ENCODE measurements around the gene TUBB3. TPM values are rescaled to one million over a fixed set of nuclear protein-coding genes. Genes with fewer than 3 reads are reported as not detected.

The TUBB3 gene
- total and polyA plus RNA-seq, 2 of the 8 experiments (the other 6 are each of a cell fraction or from before 2014, with no cell fraction given): 275 to 393 TPM

DNA sequence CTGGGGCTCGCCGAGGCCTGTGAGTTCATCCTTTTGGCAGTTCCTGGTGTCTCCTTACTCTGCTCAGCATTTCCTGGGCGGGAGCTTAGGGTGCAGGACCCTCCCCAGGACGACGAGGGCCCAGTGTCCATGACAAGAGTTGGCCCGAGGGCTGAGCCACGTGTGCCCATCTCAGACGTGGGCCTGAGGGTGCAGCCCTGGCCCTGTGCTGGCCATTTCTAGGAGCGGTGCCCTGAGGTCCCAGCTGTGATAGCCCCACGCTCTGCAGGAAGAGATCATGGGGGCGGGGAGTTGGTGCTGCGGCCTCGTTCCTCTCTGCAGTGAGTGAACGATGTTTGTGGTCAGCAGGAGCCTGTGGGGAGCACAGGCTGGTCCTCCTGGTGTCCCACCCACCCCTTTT, 10.5 kb upstream of the TUBB3 start:
- Histone ChIP-seq H2AK5ac (ENCODE audit: low read depth, low read length) (no peak overlapping the region), H2BK12ac (ENCODE audit: low read depth, low read length) (no peak overlapping the region), H3K27ac (ENCODE audit: low read depth, low read length) (no peak overlapping the region), H2BK5ac (ENCODE audit: low read depth, low read length) (no peak overlapping the region), H3K14ac (ENCODE audit: insufficient read length) (no peak overlapping the region), H2BK20ac (ENCODE audit: low read length) (no peak overlapping the region), H4K91ac (replicated peaks; ENCODE audit: insufficient read length, low read length) (no peak overlapping the region), H3K18ac (ENCODE audit: extremely low read depth, low read length) (no peak overlapping the region), H2BK15ac (ENCODE audit: low read length) (no peak overlapping the region), H3K56ac (replicated peaks; ENCODE audit: insufficient read length, low read depth, low read length) (no peak overlapping the region), H3K79me2 (ENCODE audit: control insufficient read depth in 1 of 2, insufficient read depth in 2 of 2, low read length in 2 of 2) (no peaks in the 10 kb centered on the region), H2BK120ac (replicated peaks; ENCODE audit: low read depth, low read length) (no peak overlapping the region), H4K8ac (ENCODE audit: extremely low read depth, insufficient read depth, low read length) (no peak overlapping the region), H3K4me3 (ENCODE audit: extremely low read depth in 1 of 4, insufficient read depth in 2 of 4, low read depth in 3 of 4, low read length in 4 of 4) (no peak overlapping the region), H3K27me3 (replicated peaks in 1 of 4; ENCODE audit: control insufficient read depth in 3 of 4, extremely low read depth in 1 of 4, insufficient read depth in 3 of 4, low read length in 3 of 4) (no peaks in the 10 kb centered on the region; a peak in 1 of 7 replicates), H3K79me1 (ENCODE audit: low read depth, low read length) (no peaks in the 10 kb centered on the region), H3K36me3 (ENCODE audit: control insufficient read depth in 2 of 4, insufficient read depth in 4 of 4, low read length in 3 of 4) (peaks cover 0 to 6% (median 1%) of the 10 kb centered on the region in 4 experiments; a peak in 3 of 8 replicates), H2AFZ (ENCODE audit: low read length) (no peak overlapping the region), H3K4me2 (ENCODE audit: insufficient read depth in 1 of 2, low read depth in 2 of 2, low read length in 2 of 2) (no peak overlapping the region), H3K23ac (ENCODE audit: insufficient read length) (no peak overlapping the region), H3K9ac (replicated peaks in 1 of 4; ENCODE audit: extremely low read depth in 1 of 4, low read depth in 3 of 4, low read length in 3 of 4) (no peak overlapping the region), H3K9me3 (ENCODE audit: insufficient read depth in 2 of 2, low read depth in 1 of 2, low read length in 1 of 2) (peaks cover 0 to 8% of the 10 kb centered on the region in 2 experiments; a peak in 1 of 4 replicates), H3K4me1 (replicated peaks in 1 of 4; ENCODE audit: control insufficient read depth in 3 of 4, insufficient read depth in 4 of 4, low read length in 3 of 4) (peaks cover 0 to 3% (median under 1%) of the 10 kb centered on the region in 4 experiments; a peak in 4 of 7 replicates), H3K23me2 (ENCODE audit: low read depth, low read length) (peaks cover 2% of the 10 kb centered on the region; the same call in 1 of the 2 replicates), H4K5ac (ENCODE audit: insufficient read length, low read depth, low read length) (no peak overlapping the region), H4K20me1 (replicated peaks in 1 of 2; ENCODE audit: control insufficient read depth in 1 of 2, insufficient read depth in 2 of 2, low read length in 2 of 2) (peaks cover 0 to 4% of the 10 kb centered on the region in 2 experiments), H3K4ac (replicated peaks; ENCODE audit: insufficient read length, low read depth, low read length) (no peak overlapping the region)
- FAIRE-seq (no peak), DNase-seq (ENCODE audit: low read depth in 1 of 2, low spot score in 2 of 2) (no peak)
- POLR2A ChIA-PET (ENCODE audit: partially characterized antibody): interaction anchor here (1.0 to 6.5 kb wide), 3 partner anchors 10 to 38 kb away, joined by 3 to 71 read pairs (median 3); partner anchors contain the start of gene TUBB3
- CTCF ChIA-PET (ENCODE audit: partially characterized antibody): interaction anchor here (1.5 to 5.9 kb wide), 3 partner anchors 9 to 35 kb away, joined by 3 to 70 read pairs (median 41); partner anchors contain the start of genes MC1R and TUBB3
- 92% methylated on average over 14 of the region's 14 CpGs; no CpG with 5 or more reads in 1 of the 2 experiments for WGBS, 2 experiments (ENCODE audit: extremely low coverage in 1 of 2, insufficient coverage in 1 of 2, insufficient read length in 1 of 2, insufficient replicate concordance in 2 of 2, low coverage in 1 of 2, low lambda C conversion rate in 2 of 2, missing lambda C conversion rate in 1 of 2)
- no peak for TF ChIP-seq GABPA (IDR thresholded peaks at IDR 0.05; ENCODE audit: borderline replicate concordance, insufficient read depth, low read length)
- TF ChIP-seq NANOG (IDR thresholded peaks at IDR 0.05; ENCODE audit: insufficient read depth, low read depth, low read length, poor library complexity, severe bottlenecking): no peak
- TF ChIP-seq TAF1 (IDR thresholded peaks at IDR 0.05; ENCODE audit: low read depth, low read length): no peak
